ENCODE measurements around the gene WDFY3.

- TF ChIP-seq CTCF (IDR thresholded peaks at IDR 0.05; ENCODE audit: poor library complexity) (no peak), EZH2phosphoT487 (IDR thresholded peaks at IDR 0.05; ENCODE audit: low read depth, severe bottlenecking, unreplicated experiment) (no peak), EZH2 (IDR thresholded peaks at IDR 0.05; ENCODE audit: borderline replicate concordance) (no peak)
Observed at GRCh38 chr4:84708406-84709135, 257.9 kb downstream of the WDFY3 start.

Data from hepatocyte (in vitro differentiated cells).